ENCODE measurements around the gene SLC38A11. TPM values are rescaled to one million over a fixed set of nuclear protein-coding genes. Genes with fewer than 3 reads are reported as not detected.
"Not testable (repeated sequence)": the region's sequence is repeated elsewhere in the genome, so short reads cannot be mapped to it uniquely, and the experiment has no call there.

The SLC38A11 gene
- polyA plus RNA-seq, 1 experiment: 0.52 TPM

DNA sequence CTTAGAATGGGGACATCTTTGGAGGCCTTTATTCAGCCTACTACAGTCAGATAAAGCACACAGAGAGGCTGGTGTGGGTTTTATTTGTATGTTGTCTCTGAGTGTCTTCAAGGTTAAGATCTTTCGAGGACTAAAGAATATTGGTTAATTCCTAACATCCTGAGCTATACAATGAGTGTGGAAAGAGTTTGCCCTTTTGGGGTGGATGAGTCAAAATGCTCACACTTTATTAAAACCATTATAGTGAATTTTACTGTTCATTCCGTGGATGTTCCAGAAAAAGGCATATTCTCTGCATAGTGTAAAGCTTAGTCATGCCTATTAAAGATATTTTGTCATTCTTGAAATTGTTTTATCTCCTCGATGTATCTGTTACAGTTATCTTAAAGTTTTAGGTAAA lies 29.1 kb upstream of the SLC38A11 start:
- TF ChIP-seq, protein P1, sequence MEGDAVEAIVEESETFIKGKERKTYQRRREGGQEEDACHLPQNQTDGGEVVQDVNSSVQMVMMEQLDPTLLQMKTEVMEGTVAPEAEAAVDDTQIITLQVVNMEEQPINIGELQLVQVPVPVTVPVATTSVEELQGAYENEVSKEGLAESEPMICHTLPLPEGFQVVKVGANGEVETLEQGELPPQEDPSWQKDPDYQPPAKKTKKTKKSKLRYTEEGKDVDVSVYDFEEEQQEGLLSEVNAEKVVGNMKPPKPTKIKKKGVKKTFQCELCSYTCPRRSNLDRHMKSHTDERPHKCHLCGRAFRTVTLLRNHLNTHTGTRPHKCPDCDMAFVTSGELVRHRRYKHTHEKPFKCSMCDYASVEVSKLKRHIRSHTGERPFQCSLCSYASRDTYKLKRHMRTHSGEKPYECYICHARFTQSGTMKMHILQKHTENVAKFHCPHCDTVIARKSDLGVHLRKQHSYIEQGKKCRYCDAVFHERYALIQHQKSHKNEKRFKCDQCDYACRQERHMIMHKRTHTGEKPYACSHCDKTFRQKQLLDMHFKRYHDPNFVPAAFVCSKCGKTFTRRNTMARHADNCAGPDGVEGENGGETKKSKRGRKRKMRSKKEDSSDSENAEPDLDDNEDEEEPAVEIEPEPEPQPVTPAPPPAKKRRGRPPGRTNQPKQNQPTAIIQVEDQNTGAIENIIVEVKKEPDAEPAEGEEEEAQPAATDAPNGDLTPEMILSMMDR (IDR thresholded peaks at IDR 0.05; ENCODE audit: low read depth, low read length): no peak
- H3K9me3 ChIP-seq (ENCODE audit: control insufficient read depth, insufficient read depth, low read length): no peaks in the 10 kb centered on the region
- H3K4me3 ChIP-seq (ENCODE audit: low read depth, low read length): no peak overlapping the region
- ChIA-PET CTCF (interaction anchor here (0.7 kb wide), 1 partner anchor 9 kb away, joined by 3 read pairs; no protein-coding TSS in a partner anchor), POLR2A (interaction anchor here (0.6 kb wide), 1 partner anchor 231 kb away, joined by 4 read pairs; no protein-coding TSS in a partner anchor)
- H3K27me3 ChIP-seq (ENCODE audit: control insufficient read depth, insufficient read depth, low read length): no peaks in the 10 kb centered on the region
- no peak overlapping the region for H3K27ac ChIP-seq (ENCODE audit: low read depth, low read length)
- DNase-seq (ENCODE audit: low read depth, low spot score): no peak

DNA sequence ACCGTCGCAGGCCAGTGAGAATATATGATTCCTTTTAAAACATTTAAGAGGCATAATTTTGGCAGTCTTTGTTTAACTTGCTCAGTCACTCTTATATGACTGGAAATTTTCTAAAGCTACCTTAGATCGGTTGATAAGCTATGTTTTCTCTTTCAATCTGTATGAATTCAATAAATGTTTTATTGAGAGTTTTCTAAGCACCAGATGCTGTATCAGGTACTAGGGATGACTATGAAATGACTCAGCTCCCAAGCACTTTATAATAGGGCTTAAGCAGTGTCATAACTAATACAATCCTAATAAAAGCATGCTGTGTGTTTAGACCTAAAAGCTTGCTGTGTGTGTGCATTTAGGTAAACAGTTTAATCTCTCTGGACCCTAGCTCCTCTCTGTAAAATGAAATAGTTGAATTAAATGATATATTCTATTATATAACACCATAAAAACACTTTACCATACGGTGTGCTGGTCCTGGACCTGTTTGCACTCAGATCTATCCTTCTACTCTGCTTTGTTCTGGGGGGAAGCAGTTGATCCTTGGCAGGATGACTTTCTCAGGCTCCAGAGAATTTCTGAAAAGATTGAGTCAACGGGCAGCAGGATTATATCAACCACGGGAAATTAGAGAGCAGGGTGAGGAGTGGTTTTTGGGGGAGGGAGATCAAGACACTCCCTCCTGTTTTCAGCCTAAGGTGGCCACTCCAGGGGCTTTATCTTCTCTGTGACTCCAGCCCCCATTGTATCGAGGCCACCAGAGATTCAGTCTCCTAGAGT lies 26.1 kb upstream of the SLC38A11 start:
- H3K9me3 ChIP-seq (ENCODE audit: control insufficient read depth, insufficient read depth, low read length): no peaks in the 10 kb centered on the region
- no peaks in the 10 kb centered on the region for H3K27me3 ChIP-seq (ENCODE audit: control insufficient read depth, insufficient read depth, low read length)
- no peak overlapping the region for H3K4me3 ChIP-seq (ENCODE audit: low read depth, low read length)
- H3K27ac ChIP-seq (ENCODE audit: low read depth, low read length): peak overlapping the region; percentile 73
- POLR2A ChIA-PET: interaction anchor here (0.6 to 1.2 kb wide), 2 partner anchors 14 to 1490 kb away, joined by 3 to 4 read pairs; no protein-coding TSS in a partner anchor
- CTCF ChIA-PET: interaction anchor here (0.5 to 2.4 kb wide), 3 partner anchors 12 to 212 kb away, joined by 4 to 11 read pairs (median 8); no protein-coding TSS in a partner anchor
- TF ChIP-seq, protein P1 (IDR thresholded peaks at IDR 0.05; ENCODE audit: low read depth, low read length): no peak
- DNase-seq (ENCODE audit: low read depth, low spot score): no peak

GRCh38 chr2:164980688-164981087 lies 25.4 kb upstream of the SLC38A11 start:
- ChIA-PET POLR2A (interaction anchor here (1.2 kb wide), 1 partner anchor 13 kb away, joined by 4 read pairs; no protein-coding TSS in a partner anchor), CTCF (interaction anchor here (2.4 kb wide), 1 partner anchor 36 kb away, joined by 11 read pairs; no protein-coding TSS in a partner anchor)
- DNase-seq (ENCODE audit: low read depth, low spot score); H3K4me3 ChIP-seq (ENCODE audit: low read depth, low read length); H3K9me3 ChIP-seq (ENCODE audit: control insufficient read depth, insufficient read depth, low read length); H3K27ac ChIP-seq (ENCODE audit: low read depth, low read length); H3K27me3 ChIP-seq (ENCODE audit: control insufficient read depth, insufficient read depth, low read length): not testable (repeated sequence)

- no peak overlapping the region for H3K27ac ChIP-seq (ENCODE audit: low read depth, low read length)
- DNase-seq (ENCODE audit: low read depth, low spot score): no peak
- no peaks in the 10 kb centered on the region for H3K27me3 ChIP-seq (ENCODE audit: control insufficient read depth, insufficient read depth, low read length)
- TF ChIP-seq, protein P1 (IDR thresholded peaks at IDR 0.05; ENCODE audit: low read depth, low read length): no peak
- no peak overlapping the region for H3K4me3 ChIP-seq (ENCODE audit: low read depth, low read length)
- H3K9me3 ChIP-seq (ENCODE audit: control insufficient read depth, insufficient read depth, low read length): no peaks in the 10 kb centered on the region
- CTCF ChIA-PET: interaction anchor here (0.8 to 2.4 kb wide), 2 partner anchors 14 to 38 kb away, joined by 3 to 11 read pairs; no protein-coding TSS in a partner anchor
- POLR2A ChIA-PET: no interaction called here
Observed at GRCh38 chr2:164979113-164979512, 23.8 kb upstream of the SLC38A11 start.

GRCh38 chr2:164976875-164977470 lies 21.6 kb upstream of the SLC38A11 start:
- H3K4me3 ChIP-seq (ENCODE audit: low read depth, low read length); H3K9me3 ChIP-seq (ENCODE audit: control insufficient read depth, insufficient read depth, low read length); POLR2A ChIA-PET; H3K27ac ChIP-seq (ENCODE audit: low read depth, low read length); DNase-seq (ENCODE audit: low read depth, low spot score); H3K27me3 ChIP-seq (ENCODE audit: control insufficient read depth, insufficient read depth, low read length): not testable (repeated sequence)
- CTCF ChIA-PET: interaction anchor here (1.0 kb wide), 1 partner anchor 16 kb away, joined by 4 read pairs; no protein-coding TSS in a partner anchor
